GM10266 (cell line): Measurements from ENCODE around the gene POC1B.

Experiments used
- DNase-seq: peaks from one replicate; pipeline ENCODE4 v3.0.0; 2012; ENCODE audit errors: extremely low spot score
- CTCF ChIP-seq: IDR thresholded peaks from 2 replicates; pipeline ENCODE4 v1.5.1; 2012; ENCODE audit warnings: mild to moderate bottlenecking, low read depth; ENCODE audit not compliant: control insufficient read depth, insufficient read depth; ENCODE audit errors: missing control alignments

POC1B gene

DNA sequence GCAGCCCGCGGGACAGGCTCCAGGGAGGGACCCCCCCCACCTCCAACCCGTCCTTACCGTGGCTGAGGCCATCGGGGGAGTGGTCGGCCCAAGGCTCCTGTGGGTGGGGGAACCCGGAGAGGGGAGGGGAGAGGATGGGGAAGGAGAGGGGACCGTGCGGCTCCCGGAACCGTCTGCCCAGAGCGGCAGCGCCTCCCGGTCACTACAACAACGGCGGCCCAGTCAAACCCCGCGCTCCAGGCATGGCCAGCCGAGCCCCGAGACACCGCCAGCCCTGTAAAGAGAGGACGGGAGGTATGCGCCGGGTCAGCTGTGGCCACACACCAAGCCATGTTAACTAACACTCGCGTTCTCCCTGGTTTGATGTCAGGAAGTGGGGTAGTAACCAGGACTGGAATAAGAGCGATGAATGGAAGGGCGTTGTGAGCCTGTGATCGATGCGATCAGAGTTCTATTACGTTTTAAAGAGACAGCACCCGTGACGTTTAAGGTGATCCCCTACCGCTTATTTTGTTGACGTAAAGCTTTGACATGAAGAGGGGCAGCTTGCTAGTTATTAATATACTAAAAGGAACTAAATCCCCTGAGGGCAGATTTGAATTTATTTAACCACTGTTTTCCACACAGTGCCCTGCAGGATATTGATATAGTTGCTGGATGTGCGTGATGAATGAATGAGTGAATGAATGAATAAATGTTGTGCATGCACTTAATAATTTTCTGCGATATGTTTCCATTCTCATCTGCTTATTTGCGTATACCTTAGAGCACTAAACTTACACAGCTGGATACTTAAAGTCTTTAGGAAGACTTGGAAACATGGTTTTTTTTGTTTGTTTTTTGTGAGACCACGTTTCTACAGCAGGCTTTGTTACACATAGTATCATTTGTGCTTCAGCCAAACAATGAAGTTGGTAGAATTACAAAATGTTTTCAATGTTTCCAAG, at the start of gene POC1B:
POC1B (minus strand) TSS at position 224 of the 947 bp plus-strand sequence; CDS start at position 72, 152 bp downstream.
- no peak for TF ChIP-seq CTCF
- DNase-seq, result peak; percentile 81

DNA sequence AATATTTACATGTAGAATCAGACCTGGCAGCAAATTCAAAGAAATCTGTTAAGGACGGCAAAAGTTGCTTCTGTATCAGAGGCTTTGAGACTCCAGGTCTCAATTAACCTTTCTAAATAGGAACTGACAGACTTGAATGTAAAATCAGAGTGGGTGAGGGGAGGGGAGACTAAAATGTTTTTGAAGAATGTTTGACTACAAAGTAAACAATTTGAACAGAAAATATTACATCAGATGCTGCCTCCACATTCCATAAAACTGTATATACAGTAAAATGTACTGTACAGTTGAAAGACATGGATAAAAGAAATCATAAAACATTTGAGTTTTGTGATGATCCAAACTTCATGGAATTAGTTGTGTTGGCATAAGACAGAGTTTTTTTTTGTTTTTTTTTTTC, 49.5 kb upstream of the POC1B start:
- TF ChIP-seq CTCF, result no peak
- DNase-seq, result no peak

- TF ChIP-seq CTCF, result no peak
- DNase-seq, result no peak
Measured at GRCh38 chr12:89574736-89575208, 48.9 kb upstream of the POC1B start.

DNA sequence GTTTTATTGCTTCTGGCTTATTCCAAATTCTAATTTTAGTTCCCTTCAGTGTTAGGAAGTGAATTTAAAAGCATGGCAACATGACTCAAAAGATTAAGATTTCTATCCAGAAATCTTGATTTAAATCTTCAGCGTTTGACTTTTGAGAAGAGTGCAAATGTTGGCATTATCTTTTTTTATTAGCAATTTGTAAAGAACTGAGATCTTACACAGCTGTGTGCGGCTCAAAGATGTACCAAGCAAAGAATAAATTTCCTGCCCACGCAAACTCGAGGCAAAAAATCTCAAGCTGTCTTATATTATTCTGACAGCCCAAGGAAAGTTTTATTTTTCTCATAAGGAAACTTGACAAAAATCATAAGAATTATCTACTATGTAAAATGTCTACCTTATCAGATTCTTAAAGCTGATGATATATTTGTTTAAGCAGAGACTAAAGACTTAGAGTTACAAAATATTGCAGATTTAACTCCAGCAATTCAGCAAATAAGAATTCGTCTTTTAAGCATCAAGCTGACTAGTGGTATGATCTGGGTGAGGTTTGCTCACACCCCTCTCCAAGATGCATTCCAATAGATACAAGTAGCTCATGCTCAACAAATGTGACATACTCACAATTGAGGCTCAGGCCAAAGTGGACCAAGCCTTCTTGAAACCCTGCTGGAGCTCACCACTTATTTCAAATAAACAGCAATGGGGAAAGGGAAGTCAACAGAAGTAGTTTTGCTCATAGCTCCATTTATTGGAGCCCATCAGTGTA, 47.4 kb upstream of the POC1B start:
- no peak for DNase-seq
- TF ChIP-seq CTCF, result no peak

DNA sequence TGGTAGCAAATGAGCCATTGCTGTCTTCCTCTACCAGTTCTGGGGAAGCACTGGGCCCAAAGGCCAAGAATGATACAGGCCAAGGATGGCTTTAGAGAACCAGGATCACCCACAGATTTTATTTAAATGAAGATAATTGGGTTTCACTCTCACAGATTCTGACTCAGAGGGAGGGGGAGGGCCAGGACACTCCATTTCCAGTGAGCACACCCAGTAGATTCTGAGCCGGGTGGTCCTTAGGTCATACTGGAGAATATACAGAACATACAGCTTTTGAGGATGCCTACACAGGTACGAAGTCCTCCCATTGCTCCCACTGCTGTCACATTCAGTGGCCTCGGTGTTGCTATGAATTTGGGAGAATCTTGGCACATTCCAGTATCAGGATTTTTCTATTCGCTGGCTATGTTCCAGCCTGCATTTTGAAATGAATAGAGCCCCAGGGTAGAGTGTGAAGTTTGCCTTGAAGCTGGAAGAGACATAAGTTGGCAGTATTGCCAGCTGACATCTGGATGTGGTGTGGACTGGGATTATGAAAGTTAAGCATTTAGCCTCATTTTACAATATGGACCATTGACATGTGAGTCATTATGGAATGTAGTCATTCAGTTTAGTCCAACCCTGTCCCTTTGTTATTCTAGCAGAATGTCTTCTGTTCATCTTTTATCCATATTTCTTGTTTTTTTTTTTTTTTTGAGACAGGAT, 45.8 kb upstream of the POC1B start:
- DNase-seq, result no peak
- no peak for TF ChIP-seq CTCF

- no peak for DNase-seq
- no peak for TF ChIP-seq CTCF
Measured at GRCh38 chr12:89568484-89568883, 42.6 kb upstream of the POC1B start.
